Panc1 (cell line): ENCODE data around the gene RAB40B.

Source experiments
- CTCF ChIP-seq: fragments of 450-650 bp; IDR thresholded peaks from 2 replicates; pipeline ENCODE4 v1.5.1; 2017; ENCODE audit warnings: mild to moderate bottlenecking
- POLR2AphosphoS5 ChIP-seq: IDR thresholded peaks from 2 replicates; pipeline ENCODE4 v1.6.1; 2012; ENCODE audit warnings: mild to moderate bottlenecking, low read depth, low read length, moderate library complexity
- TCF7L2 ChIP-seq: IDR thresholded peaks from 2 replicates; pipeline ENCODE4 v1.6.1; 2011; ENCODE audit warnings: mild to moderate bottlenecking, low read depth, low read length, inconsistent platforms
- TF ChIP-seq, protein P1 (sequence below), 2 experiments: IDR thresholded peaks; 2 replicates each; pipeline ENCODE4 v1.6.1; 2011 to 2012; ENCODE audit warnings: low read depth in 2 of 2, control low read depth in 1 of 2, low read length in 1 of 2, mild to moderate bottlenecking in 1 of 2, moderate library complexity in 1 of 2; ENCODE audit not compliant: insufficient read depth in 1 of 2

- TF ChIP-seq CTCF (no peak), POLR2AphosphoS5 (no peak), TCF7L2 (no peak)
- TF ChIP-seq, protein P1, sequence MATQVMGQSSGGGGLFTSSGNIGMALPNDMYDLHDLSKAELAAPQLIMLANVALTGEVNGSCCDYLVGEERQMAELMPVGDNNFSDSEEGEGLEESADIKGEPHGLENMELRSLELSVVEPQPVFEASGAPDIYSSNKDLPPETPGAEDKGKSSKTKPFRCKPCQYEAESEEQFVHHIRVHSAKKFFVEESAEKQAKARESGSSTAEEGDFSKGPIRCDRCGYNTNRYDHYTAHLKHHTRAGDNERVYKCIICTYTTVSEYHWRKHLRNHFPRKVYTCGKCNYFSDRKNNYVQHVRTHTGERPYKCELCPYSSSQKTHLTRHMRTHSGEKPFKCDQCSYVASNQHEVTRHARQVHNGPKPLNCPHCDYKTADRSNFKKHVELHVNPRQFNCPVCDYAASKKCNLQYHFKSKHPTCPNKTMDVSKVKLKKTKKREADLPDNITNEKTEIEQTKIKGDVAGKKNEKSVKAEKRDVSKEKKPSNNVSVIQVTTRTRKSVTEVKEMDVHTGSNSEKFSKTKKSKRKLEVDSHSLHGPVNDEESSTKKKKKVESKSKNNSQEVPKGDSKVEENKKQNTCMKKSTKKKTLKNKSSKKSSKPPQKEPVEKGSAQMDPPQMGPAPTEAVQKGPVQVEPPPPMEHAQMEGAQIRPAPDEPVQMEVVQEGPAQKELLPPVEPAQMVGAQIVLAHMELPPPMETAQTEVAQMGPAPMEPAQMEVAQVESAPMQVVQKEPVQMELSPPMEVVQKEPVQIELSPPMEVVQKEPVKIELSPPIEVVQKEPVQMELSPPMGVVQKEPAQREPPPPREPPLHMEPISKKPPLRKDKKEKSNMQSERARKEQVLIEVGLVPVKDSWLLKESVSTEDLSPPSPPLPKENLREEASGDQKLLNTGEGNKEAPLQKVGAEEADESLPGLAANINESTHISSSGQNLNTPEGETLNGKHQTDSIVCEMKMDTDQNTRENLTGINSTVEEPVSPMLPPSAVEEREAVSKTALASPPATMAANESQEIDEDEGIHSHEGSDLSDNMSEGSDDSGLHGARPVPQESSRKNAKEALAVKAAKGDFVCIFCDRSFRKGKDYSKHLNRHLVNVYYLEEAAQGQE (IDR thresholded peaks at IDR 0.05; ENCODE audit: insufficient read depth in 1 of 2, low read depth in 2 of 2, low read length in 1 of 2) = no peak
These were observed 3.9 kb downstream of the RAB40B start for GRCh38 chr17:82694647-82695046.
